Measurements from ENCODE around the gene BROX.

Gene BROX

GRCh38 chr1:222777463-222777862 lies 65.1 kb downstream of the BROX start:
- no peak for DNase-seq (ENCODE audit: low read depth in 2 of 2)

GRCh38 chr1:222777977-222778376 lies 65.6 kb downstream of the BROX start:
- no peak for DNase-seq (ENCODE audit: low read depth in 2 of 2)

GRCh38 chr1:222781251-222781650 lies 68.9 kb downstream of the BROX start:
- DNase-seq (ENCODE audit: low read depth in 2 of 2) = no peak

- DNase-seq (ENCODE audit: low read depth in 2 of 2) = no peak
These were observed 70.7 kb downstream of the BROX start for GRCh38 chr1:222783051-222783450.

- no peak for DNase-seq (ENCODE audit: low read depth in 2 of 2)
These were observed 72.0 kb downstream of the BROX start for GRCh38 chr1:222784371-222784770.

Measured in fibroblast of skin of left biceps (primary cell).